HCT116 (cell line): Measurements from ENCODE around the gene OSBP2.

Source experiments
- EZH2 ChIP-seq: fragments of 200-600 bp; sonication (generic); IDR thresholded peaks from 2 replicates; pipeline ENCODE4 v1.6.1; 2017; ENCODE audit warnings: antibody characterized with exemption, mixed run types
- EZH2phosphoT487 ChIP-seq: fragments of 200-600 bp; IDR thresholded peaks from 2 replicates; pipeline ENCODE4 v1.6.1; 2018; ENCODE audit warnings: antibody characterized with exemption, borderline replicate concordance
- MAX ChIP-seq: IDR thresholded peaks from 2 replicates; pipeline ENCODE4 v1.6.1; 2012
- POLR2A ChIP-seq: IDR thresholded peaks from 2 replicates; pipeline ENCODE4 v1.7.0; 2011; ENCODE audit warnings: borderline replicate concordance; ENCODE audit not compliant: insufficient read depth, insufficient read length; ENCODE audit errors: extremely low read depth
- POLR2AphosphoS5 ChIP-seq: IDR thresholded peaks from 2 replicates; pipeline ENCODE4 v1.6.1; 2011; ENCODE audit warnings: mild to moderate bottlenecking, low read depth, low read length, moderate library complexity
- RAD21 ChIP-seq: IDR thresholded peaks from 2 replicates; pipeline ENCODE4 v1.6.1; 2012; ENCODE audit warnings: low read depth, mild to moderate bottlenecking
- SIN3A ChIP-seq: IDR thresholded peaks from 2 replicates; pipeline ENCODE4 v1.6.1; 2012; ENCODE audit warnings: low read depth
- TCF7L2 ChIP-seq: IDR thresholded peaks from 2 replicates; pipeline ENCODE4 v1.7.0; 2011; ENCODE audit warnings: borderline replicate concordance, inconsistent platforms; ENCODE audit not compliant: insufficient read depth, insufficient read length; ENCODE audit errors: extremely low read depth
- YY1 ChIP-seq: IDR thresholded peaks from 2 replicates; pipeline ENCODE4 v1.6.1; 2011; ENCODE audit warnings: low read length, low read depth, moderate library complexity, mild to moderate bottlenecking; ENCODE audit not compliant: insufficient replicate concordance; ENCODE audit errors: extremely low read depth
- ZBTB33 ChIP-seq: IDR thresholded peaks from 2 replicates; pipeline ENCODE4 v1.6.1; 2011; ENCODE audit warnings: mild to moderate bottlenecking, low read length, moderate library complexity; ENCODE audit not compliant: insufficient replicate concordance; ENCODE audit errors: extremely low read depth
- TF ChIP-seq, protein P1 (sequence below), 3 experiments: fragments of 200-600 bp in 1 of 3; sonication (generic) in 1 of 3; IDR thresholded peaks in 2 of 3; conservative IDR thresholded peaks in 1 of 3; 2 replicates each; pipeline ENCODE4 v1.5.1; 2012 to 2017; ENCODE audit warnings: low read depth in 2 of 3, low read length in 2 of 3, antibody characterized with exemption in 1 of 3, borderline replicate concordance in 1 of 3, control low read depth in 1 of 3, mild to moderate bottlenecking in 1 of 3, mixed read lengths in 1 of 3, mixed run types in 1 of 3, moderate library complexity in 1 of 3; ENCODE audit not compliant: insufficient read depth in 1 of 3
- TF ChIP-seq, protein P2 (sequence below): IDR thresholded peaks from 2 replicates; pipeline ENCODE4 v1.6.1; 2012; ENCODE audit warnings: low read depth

GRCh38 chr22:30906411-30906810, 211.7 kb downstream of the OSBP2 start:
- TF ChIP-seq, protein P1, sequence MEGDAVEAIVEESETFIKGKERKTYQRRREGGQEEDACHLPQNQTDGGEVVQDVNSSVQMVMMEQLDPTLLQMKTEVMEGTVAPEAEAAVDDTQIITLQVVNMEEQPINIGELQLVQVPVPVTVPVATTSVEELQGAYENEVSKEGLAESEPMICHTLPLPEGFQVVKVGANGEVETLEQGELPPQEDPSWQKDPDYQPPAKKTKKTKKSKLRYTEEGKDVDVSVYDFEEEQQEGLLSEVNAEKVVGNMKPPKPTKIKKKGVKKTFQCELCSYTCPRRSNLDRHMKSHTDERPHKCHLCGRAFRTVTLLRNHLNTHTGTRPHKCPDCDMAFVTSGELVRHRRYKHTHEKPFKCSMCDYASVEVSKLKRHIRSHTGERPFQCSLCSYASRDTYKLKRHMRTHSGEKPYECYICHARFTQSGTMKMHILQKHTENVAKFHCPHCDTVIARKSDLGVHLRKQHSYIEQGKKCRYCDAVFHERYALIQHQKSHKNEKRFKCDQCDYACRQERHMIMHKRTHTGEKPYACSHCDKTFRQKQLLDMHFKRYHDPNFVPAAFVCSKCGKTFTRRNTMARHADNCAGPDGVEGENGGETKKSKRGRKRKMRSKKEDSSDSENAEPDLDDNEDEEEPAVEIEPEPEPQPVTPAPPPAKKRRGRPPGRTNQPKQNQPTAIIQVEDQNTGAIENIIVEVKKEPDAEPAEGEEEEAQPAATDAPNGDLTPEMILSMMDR (IDR thresholded peaks at IDR 0.05 in 2 of 3, conservative IDR thresholded peaks at IDR 0.05 in 1 of 3; ENCODE audit: borderline replicate concordance in 1 of 3, insufficient read depth in 1 of 3, low read depth in 2 of 3, low read length in 2 of 3) = no peak
- TF ChIP-seq POLR2AphosphoS5 (no peak), EZH2phosphoT487 (no peak), MAX (no peak), YY1 (no peak), RAD21 (no peak), EZH2 (no peak), POLR2A (no peak), ZBTB33 (no peak), SIN3A (no peak), TCF7L2 (no peak)
- TF ChIP-seq, protein P2, sequence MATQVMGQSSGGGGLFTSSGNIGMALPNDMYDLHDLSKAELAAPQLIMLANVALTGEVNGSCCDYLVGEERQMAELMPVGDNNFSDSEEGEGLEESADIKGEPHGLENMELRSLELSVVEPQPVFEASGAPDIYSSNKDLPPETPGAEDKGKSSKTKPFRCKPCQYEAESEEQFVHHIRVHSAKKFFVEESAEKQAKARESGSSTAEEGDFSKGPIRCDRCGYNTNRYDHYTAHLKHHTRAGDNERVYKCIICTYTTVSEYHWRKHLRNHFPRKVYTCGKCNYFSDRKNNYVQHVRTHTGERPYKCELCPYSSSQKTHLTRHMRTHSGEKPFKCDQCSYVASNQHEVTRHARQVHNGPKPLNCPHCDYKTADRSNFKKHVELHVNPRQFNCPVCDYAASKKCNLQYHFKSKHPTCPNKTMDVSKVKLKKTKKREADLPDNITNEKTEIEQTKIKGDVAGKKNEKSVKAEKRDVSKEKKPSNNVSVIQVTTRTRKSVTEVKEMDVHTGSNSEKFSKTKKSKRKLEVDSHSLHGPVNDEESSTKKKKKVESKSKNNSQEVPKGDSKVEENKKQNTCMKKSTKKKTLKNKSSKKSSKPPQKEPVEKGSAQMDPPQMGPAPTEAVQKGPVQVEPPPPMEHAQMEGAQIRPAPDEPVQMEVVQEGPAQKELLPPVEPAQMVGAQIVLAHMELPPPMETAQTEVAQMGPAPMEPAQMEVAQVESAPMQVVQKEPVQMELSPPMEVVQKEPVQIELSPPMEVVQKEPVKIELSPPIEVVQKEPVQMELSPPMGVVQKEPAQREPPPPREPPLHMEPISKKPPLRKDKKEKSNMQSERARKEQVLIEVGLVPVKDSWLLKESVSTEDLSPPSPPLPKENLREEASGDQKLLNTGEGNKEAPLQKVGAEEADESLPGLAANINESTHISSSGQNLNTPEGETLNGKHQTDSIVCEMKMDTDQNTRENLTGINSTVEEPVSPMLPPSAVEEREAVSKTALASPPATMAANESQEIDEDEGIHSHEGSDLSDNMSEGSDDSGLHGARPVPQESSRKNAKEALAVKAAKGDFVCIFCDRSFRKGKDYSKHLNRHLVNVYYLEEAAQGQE = no peak
